Measurements from ENCODE around the gene XPNPEP1.

The XPNPEP1 gene

DNA sequence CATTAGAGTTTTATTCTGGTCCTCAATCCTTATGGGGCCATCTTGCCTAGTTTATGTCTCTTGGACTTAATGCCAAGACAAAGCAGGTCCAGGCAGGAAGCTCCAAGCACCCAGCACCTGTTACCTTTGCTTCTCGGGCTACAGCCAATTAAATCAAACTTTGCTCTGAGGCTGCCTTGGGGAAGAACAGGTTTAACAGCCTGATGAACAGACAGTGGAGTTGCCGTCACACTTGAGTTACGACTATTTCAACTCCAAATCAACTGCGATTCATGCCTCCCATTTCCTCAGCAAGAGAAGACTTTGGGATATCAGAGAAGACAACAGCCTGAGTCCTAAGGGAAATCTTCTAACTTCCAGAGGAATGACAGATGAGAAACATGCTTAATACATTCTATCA lies 62.2 kb downstream of the XPNPEP1 start:
- DNase-seq, result no peak

DNA sequence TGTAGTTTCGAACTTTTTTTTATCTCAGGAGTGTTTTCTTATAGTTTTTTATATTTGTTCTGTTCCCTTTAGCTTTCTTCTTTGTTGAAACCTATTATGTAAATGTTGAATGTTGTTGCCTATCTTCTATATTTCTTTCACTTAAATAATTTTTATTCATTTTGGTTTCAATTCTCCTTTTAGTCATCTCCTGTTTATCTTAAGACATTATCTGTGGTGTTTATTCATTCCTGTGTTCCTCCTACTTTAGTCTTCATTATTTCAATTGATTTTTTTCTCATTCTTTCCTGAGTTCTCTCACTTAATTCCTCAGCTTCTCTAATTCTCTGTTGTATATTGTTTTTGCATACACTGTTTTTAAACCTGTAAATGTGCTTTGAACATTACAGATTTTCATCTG lies 64.1 kb downstream of the XPNPEP1 start:
- no peak for DNase-seq

DNA sequence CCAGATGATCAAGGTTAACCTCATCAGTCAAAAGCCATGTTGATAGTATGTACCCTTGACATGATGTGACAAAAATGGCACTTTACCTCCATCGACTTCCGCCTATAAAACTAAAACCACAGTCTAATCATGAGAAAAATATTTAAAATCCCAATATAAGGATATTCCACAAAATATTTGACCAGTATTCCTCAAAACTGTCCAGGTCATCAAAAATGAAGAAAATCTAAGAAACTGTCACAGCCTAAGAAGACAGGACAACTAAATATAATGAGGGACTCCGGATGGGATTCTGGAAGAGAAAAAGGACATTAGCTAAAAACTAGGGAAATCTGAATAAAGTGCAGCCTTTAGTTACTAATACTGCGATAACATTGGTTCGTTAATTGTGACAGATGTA lies 67.6 kb downstream of the XPNPEP1 start:
- no peak for DNase-seq

DNA sequence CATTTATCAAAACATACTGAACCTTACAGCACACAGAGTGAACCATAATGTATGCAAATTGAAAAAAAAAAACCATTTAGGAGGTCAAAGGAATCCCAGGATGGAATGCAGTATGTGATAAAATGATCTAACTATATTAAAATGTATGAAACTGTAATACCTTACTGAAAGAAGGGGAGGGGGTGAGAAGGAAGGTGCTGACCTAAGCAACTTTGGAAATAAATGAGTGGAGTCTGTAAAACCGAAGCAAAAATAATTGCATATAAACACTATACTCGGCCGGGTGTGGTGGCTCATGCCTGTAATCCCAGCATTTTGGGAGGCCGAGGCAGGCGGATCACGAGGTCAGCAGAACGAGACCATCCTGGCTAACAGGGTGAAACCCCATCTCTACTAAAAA lies 69.4 kb downstream of the XPNPEP1 start:
- no peak for DNase-seq

DNA sequence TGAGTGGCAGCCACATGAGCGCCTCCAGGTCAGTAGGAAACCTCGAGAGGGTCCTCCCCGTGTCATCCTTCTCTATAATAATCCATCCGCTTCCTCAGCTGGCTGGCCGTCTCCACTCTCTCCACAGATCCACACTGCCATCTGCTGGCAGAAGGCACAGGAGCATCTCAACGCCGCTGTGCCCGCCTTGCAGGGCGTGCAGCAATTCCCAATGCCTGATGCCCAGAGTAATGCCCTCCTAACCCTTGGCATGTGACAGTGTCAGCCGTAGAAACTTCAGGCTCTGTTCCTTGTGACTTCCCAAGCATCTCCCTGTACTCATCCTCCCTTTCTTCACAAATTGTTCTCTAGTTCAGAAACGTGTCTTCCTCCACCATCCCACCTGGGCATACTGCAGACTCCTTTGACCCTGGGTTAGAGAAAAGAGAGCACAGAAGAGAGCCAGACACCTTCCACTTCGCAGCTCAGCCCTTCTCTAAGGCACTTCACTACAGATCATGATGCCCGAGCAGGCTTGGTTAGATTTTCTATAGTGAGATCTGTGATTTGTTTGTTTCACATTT lies 70.8 kb downstream of the XPNPEP1 start:
- DNase-seq, result peak; percentile 79

DNA sequence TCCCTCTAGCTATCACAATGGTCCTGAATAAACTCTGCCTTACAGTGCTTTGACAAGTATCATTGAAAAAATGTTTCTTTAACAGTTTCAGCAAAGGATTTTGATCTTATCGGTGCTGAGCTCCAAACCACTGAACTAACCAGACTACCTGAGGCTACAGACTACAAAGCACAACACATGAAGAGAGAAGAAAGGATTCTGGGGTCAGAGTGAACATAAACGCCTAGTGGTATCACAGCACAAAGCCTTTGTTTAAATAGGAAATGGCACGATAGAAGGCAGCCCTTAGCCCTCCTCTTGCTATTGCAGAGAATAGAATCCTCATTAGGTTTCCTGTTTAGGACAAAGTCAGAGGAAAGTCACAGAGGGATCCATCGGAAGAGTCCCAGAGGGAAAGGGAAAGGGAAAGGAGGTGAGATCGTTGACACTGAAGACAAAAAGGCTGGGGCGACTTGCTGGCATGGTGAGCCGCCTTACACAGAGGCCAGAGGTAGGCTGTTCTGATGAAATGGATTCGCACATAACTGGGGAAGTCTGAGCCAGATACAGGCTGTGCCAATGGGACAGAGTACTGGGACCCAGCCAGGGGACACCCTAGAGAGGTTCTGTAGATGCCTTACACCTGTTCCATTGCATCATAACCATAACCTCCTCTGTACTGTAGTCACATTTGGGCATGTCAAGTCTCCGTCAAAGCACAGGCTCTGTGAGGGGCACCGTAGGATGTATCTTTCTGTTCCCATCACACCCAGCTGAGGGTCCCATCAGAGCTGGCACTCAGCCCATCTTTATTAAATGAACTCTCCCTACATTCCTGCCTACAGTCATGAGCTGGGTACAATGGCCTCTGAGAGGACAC lies 71.5 kb downstream of the XPNPEP1 start:
- DNase-seq, result no peak

DNA sequence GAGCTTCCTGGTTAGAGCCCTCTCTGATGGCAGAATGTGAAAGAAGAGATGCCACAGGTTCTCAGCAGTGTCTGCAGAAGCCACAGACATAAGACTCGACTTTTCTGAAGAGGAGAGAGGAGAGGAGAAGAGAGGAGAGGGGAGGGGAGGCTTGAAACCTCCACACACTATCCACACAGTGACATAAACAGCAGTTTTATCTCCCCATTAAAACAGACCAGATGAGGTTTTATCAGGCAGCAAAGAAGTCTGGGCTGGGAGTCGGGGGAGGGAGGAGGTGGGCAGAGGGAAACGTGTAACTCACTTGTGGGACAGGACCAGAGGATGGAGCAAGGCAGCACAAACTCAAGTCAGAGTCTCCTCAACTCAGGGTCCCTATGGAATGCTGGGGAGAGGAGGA lies 76.5 kb downstream of the XPNPEP1 start:
- peak; percentile 70 for DNase-seq

DNA sequence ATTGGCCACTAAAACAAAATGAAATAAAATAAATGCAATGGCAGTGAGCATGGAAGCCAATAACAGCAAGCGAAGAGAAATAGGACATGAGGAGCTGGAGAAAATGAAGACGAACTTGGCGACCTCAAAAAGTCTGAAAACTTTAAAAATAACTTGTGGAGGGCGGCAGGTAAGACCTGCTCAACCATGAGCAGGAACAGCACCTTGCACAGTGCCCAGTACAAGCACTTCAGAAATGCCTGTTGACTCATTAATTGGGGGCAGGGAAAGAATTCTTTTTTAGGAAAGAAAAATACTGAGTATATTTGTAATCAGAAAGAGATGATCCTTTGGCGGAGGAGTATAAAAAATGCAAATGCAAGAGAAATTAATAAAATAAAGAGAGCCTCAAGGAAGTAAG lies 78.0 kb downstream of the XPNPEP1 start:
- no peak for DNase-seq

DNA sequence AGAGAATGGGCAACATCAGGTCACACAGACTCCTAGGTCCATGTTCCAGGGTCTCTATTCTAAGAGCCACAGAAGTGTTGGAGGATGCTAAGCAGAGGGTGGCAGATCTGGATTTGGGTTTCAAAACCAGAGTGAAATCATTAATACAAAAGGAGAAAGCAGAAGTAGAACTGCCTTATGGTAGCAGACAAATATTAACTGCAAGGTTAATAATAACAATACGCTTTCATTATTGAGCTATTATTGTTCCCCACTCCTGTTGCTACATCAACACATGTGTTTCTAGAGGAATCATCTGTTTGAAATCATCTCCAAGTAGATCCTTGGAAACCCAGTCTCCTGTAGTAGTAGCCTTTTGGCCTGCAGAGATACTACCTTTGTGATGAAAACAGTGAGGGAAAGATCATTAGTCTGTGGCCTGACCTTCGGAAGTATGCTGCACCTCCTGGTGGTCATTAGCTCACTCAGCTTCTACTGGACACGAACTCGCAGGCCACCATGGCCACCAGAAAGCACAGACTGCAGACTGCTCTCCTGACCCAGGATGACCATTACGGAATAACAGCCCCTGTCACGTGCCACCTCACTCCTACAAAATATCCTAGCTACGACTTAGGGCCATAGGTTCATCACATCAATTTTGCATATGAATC lies 84.6 kb downstream of the XPNPEP1 start:
- DNase-seq, result no peak

DNA sequence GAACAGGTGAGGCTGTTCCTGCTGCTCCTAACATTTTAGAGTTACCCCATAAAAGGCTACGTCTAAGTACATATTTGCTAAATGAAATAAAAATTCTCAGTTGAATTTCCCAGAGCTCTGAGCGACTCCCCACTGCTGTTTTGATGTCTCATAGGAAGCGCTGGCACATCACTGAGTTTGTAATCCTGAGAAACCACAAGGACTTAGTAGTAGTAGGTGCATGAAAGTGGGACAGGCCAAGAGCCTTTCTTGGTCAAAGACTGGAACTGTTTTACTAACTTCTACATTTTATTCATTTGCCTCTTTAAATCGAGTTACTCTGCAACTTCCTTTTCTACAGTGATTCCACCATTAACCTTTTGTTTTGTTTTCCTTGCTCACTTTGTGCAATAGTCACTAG lies 85.9 kb downstream of the XPNPEP1 start:
- DNase-seq, result no peak

DNA sequence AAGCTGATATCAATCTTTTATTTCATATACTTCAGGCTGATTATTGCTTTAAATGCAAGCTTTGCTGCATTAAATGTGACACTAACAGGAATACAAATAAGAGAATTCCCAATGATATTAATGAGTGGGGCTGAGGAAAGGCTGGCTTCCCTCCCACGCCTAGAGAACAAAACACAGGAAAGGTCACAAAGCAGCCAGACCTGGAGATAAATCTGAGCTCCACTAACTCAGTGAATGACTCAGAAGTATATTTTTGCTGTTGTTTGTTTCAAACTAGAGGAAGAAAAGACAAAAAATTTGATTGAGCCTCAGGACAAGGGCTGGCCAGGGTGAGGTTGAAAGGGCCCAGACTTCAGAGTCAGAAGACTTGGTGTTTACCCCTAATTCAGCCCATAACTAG lies 88.1 kb downstream of the XPNPEP1 start:
- DNase-seq, result no peak

DNA sequence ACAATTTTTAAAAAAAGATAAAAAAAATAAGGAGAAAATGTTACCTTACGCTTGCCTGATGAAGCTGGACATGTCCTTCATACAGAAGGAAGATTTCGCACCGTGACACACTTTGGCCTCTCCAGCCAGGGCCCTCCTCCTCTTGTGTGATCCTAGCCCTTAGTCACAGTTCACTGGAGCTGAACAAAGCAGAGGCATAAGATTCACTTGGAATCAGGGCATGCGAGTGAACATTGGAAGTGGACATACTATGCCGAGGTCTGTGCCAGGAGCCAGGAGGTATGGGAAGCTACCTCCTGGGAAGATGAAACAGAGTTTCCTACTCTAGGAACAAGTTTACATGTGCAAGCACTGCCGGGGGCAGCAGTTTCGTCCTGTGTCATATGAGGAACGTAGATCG lies 91.5 kb downstream of the XPNPEP1 start:
- DNase-seq, result no peak

DNA sequence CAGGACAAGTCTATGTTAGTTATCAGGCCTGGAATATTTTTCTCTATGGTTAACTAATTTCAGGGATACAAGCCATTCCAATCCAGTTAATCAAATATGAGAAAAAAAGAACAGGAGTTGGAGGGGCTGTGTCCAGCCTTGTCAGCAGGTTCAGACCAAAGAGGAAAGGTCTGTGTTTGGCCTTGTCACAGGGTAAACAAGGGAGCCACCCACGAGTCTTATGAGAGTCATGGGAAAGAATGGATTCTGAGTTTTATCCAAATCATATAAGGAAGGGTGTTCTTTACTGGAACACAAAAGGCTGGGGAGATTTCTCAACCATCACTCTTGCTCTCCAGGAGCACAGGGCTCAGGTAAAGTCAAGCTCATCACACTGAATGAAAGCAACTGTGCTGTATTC lies 99.1 kb downstream of the XPNPEP1 start:
- DNase-seq, result no peak

DNA sequence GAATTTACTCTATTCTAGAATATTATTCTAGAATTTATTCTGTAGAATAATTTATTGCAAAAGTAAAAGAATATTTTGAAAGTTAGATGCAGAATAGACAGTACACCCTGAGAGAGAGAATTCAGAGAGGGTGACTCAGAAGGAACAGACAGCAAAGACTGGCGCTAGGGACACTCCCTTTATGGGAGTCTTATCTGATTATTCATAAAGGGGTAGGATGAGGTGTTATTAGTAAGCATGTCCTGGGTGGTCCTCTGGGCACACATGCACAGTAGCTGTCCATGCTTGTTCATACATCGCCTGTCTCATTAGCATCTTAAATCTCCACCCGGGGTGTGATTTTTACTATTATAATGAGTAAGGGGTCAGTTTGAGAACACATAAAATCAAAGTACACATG lies 100.1 kb downstream of the XPNPEP1 start:
- no peak for DNase-seq

DNA sequence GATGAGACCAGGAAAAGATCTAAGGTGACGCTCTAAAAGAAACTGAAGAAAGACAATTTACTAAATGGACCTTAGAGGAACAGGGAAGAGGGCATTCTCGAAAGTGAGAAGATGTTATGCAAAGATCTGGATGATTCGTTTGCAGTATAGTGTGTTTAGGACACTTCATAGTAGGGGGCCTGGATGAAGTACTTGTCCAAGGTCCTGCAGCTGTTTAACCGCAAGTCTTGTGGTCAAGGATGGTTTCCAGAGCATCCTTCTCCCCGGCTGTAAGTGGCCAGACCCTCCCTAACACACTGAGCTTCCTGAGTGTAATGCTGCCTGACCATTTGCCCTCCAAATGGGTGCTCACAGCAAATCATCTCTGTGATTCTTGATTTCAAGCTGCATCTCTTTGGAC lies 101.6 kb downstream of the XPNPEP1 start:
- no peak for DNase-seq

DNA sequence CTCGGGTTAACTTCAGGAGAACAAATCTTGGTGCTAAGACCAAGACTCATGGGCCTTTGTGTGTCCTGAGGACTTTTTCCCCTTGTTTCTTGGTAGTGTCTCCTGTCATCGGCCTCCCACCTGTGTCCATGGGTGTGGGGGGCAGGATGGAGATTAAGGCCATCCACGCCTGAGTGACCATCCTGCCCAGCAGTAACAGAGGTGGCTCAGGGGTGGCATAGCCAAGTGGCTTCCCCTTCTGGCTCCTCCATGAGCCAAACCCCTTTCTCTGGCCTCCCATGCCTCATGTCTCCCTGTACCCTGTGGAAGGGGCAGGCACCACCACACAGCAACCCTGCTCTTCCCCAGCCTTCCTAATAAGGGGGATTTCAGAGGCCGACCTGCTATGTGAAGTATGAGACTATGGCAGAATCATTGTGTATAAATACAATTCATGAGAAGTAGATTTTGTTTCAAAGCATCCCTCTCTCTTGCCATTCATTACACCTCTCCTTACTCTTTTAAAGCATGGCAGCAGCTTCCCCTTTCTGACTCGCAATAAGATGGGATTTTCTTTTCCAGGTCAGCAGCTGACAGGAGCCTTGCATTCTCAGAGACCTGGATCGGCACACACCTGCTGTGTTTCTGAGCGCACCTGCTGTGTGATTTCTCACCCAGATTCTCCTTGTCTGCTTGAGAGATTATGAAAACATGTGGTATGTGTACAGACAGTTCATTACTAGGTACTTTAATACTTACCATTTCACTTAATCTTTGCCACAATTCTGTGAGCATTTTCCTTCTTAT lies 102.5 kb downstream of the XPNPEP1 start:
- DNase-seq, result no peak

DNA sequence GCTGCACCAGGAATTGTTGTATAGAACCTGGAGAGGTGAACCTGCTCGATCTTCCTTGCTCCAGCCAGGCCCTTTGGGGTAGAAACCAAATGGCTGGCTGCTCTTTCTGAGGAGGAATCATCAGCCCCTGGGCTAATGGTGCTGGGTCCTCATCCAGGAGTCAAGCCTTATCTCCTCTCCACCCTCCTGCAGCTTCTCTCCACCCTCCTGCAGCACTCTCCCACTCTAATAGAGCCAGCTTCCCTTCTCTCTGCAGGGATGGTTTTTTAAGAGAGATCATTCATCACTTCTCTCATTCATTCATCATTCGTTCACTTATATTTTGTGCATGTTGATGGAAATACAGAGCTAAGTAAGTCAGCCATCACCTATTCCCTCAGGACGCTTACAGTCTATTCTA lies 103.5 kb downstream of the XPNPEP1 start:
- DNase-seq, result no peak
